ENCODE data around the gene MSANTD7. TPM values are rescaled to one million over a fixed set of nuclear protein-coding genes. Genes with fewer than 3 reads are reported as not detected.

The MSANTD7 gene
- polyA plus RNA-seq, 3 donors, result 5.0 to 7.6 (median 7.3) TPM

DNA sequence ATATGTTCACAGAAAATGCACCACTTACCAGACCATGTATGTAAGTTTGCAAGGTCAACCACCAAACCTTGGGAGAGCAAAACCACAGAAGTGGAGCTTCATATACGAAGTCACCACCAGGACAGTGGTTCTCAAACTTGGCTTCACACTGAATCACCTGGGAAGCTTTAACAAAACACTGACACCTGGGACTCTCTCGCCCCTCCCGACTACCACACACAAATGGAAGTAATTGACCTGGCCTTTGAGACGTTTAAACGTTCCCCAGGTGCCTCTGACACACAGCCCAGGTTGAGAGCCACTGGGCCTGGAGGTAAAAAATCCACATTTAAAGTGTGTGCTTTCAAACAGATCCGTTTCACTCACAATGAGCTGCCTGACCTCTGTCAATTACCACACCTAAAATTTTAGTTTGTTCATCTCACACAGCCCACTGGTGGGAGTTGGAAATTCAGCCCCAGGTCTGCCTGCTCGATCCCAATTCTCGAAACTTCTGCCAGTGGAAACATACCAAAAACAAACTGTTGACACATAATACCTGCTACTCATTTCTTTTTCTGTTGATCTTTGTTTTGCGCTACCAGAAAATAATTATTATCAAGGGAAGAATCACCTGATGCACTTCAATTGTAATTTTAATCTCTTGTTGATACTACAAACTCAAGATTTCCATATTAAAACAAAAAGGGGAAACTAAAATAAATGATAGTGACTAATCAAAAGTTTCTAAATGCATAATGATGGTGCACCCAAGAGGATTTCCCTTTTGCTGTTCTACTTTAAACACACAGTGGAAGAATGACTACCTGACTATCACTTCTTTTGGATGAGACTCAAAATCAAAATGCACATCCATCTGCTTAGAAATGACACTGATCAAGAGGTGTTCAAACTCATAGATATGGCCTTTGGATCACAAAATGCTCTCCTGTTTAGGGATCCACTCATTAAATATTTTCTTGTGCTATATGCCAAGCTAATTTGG lies 26.8 kb upstream of the MSANTD7 start:
- H3K9ac ChIP-seq (ENCODE audit: insufficient read depth, low read length, poor library complexity, severe bottlenecking), result no peak overlapping the region
- no peak overlapping the region for H3K27ac ChIP-seq (ENCODE audit: low read depth in 1 of 2, low read length in 2 of 2)
- no peak overlapping the region for H3K4me3 Mint-ChIP-seq
- DNase-seq, result no peak
- no peaks in the 10 kb centered on the region for H4K20me1 ChIP-seq (ENCODE audit: insufficient read depth, low read length)
- H3K4me2 ChIP-seq (replicated peaks; ENCODE audit: extremely low read depth, low read length, poor library complexity, severe bottlenecking), result no peak overlapping the region
- H3K36me3 Mint-ChIP-seq, result no peaks in the 10 kb centered on the region
- 94% methylated on average over 7 of the region's 9 CpGs for WGBS (ENCODE audit: insufficient coverage)
- H3K79me2 ChIP-seq (ENCODE audit: insufficient read depth, low read length), result no peaks in the 10 kb centered on the region
- no peaks in the 10 kb centered on the region for H3K9me3 ChIP-seq (replicated peaks in 1 of 2; ENCODE audit: control insufficient read depth in 1 of 2, insufficient read depth in 1 of 2, low read length in 2 of 2)
- peaks cover 0 to 3% of the 10 kb centered on the region in 2 donors for H3K4me1 ChIP-seq (ENCODE audit: control insufficient read depth in 1 of 2, insufficient read depth in 2 of 2, low read length in 2 of 2)
- intact Hi-C loops (cut with micrococcal nuclease), result no loop called here
- H3K27ac Mint-ChIP-seq, result no peak overlapping the region
- peaks cover 0 to 5% (median 0%) of the 10 kb centered on the region in 3 donors for H3K27me3 Mint-ChIP-seq (ENCODE audit: low read depth in 3 of 3)
- H3K36me3 ChIP-seq (replicated peaks in 1 of 2; ENCODE audit: control insufficient read depth in 1 of 2, insufficient read depth in 2 of 2, low read length in 2 of 2), result no peaks in the 10 kb centered on the region
- H3K9me3 Mint-ChIP-seq, result peaks cover 0 to 8% (median 0%) of the 10 kb centered on the region in 7 donors
- TF ChIP-seq, protein P1, sequence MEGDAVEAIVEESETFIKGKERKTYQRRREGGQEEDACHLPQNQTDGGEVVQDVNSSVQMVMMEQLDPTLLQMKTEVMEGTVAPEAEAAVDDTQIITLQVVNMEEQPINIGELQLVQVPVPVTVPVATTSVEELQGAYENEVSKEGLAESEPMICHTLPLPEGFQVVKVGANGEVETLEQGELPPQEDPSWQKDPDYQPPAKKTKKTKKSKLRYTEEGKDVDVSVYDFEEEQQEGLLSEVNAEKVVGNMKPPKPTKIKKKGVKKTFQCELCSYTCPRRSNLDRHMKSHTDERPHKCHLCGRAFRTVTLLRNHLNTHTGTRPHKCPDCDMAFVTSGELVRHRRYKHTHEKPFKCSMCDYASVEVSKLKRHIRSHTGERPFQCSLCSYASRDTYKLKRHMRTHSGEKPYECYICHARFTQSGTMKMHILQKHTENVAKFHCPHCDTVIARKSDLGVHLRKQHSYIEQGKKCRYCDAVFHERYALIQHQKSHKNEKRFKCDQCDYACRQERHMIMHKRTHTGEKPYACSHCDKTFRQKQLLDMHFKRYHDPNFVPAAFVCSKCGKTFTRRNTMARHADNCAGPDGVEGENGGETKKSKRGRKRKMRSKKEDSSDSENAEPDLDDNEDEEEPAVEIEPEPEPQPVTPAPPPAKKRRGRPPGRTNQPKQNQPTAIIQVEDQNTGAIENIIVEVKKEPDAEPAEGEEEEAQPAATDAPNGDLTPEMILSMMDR (IDR thresholded peaks at IDR 0.05), result no peak
- H3K4me3 ChIP-seq (replicated peaks in 1 of 3; ENCODE audit: low read depth in 2 of 3, low read length in 3 of 3), result no peak overlapping the region
- H2AFZ ChIP-seq (ENCODE audit: insufficient read depth, low read depth, low read length, poor library complexity, severe bottlenecking), result no peak overlapping the region
- H3K27me3 ChIP-seq (ENCODE audit: control insufficient read depth in 2 of 2, insufficient read depth in 2 of 2, low read length in 2 of 2), result no peaks in the 10 kb centered on the region
- H3K4me1 Mint-ChIP-seq, result peaks cover 12% of the 10 kb centered on the region

DNA sequence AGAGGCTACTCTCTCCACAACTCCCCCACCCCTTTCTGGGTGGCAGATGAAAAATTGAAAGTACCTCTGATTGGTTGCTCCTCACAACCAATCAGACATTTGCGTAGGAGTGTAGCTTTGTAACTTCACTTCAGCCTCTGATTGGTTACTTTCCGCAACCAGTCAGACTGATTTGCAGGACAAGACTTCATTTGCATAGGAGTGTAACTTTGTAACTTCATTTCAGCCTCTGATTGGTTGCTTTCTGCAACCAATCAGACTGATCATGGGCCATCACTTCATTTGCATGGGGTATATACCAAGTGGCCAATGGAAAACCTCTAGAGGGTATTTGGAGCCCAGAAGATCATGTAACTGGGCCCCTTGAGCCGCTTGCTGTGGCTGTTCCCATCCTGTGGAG lies 25.8 kb upstream of the MSANTD7 start:
- H3K4me2 ChIP-seq (replicated peaks; ENCODE audit: extremely low read depth, low read length, poor library complexity, severe bottlenecking), result no peak overlapping the region
- H3K4me3 ChIP-seq (replicated peaks in 1 of 3; ENCODE audit: low read depth in 2 of 3, low read length in 3 of 3), result no peak overlapping the region
- peaks cover 0 to 12% (median 0%) of the 10 kb centered on the region in 7 donors for H3K9me3 Mint-ChIP-seq
- no peaks in the 10 kb centered on the region for H4K20me1 ChIP-seq (ENCODE audit: insufficient read depth, low read length)
- peaks cover 0 to 3% of the 10 kb centered on the region in 2 donors for H3K4me1 ChIP-seq (ENCODE audit: control insufficient read depth in 1 of 2, insufficient read depth in 2 of 2, low read length in 2 of 2)
- H3K9ac ChIP-seq (ENCODE audit: insufficient read depth, low read length, poor library complexity, severe bottlenecking), result no peak overlapping the region
- no peak for DNase-seq
- H2AFZ ChIP-seq (ENCODE audit: insufficient read depth, low read depth, low read length, poor library complexity, severe bottlenecking), result no peak overlapping the region
- no peaks in the 10 kb centered on the region for H3K36me3 Mint-ChIP-seq
- H3K27me3 ChIP-seq (ENCODE audit: control insufficient read depth in 2 of 2, insufficient read depth in 2 of 2, low read length in 2 of 2), result no peaks in the 10 kb centered on the region
- H3K27ac Mint-ChIP-seq, result no peak overlapping the region
- H3K36me3 ChIP-seq (replicated peaks in 1 of 2; ENCODE audit: control insufficient read depth in 1 of 2, insufficient read depth in 2 of 2, low read length in 2 of 2), result no peaks in the 10 kb centered on the region
- intact Hi-C loops (cut with micrococcal nuclease), result no loop called here
- TF ChIP-seq, protein P1 (IDR thresholded peaks at IDR 0.05), result no peak
- H3K27me3 Mint-ChIP-seq (ENCODE audit: low read depth in 3 of 3), result peaks cover 0 to 5% (median 0%) of the 10 kb centered on the region in 3 donors
- WGBS (ENCODE audit: insufficient coverage), result 87% methylated on average over 3 of the region's 3 CpGs
- no peak overlapping the region for H3K4me3 Mint-ChIP-seq
- peaks cover 12% of the 10 kb centered on the region for H3K4me1 Mint-ChIP-seq
- H3K27ac ChIP-seq (ENCODE audit: low read depth in 1 of 2, low read length in 2 of 2), result no peak overlapping the region
- H3K79me2 ChIP-seq (ENCODE audit: insufficient read depth, low read length), result no peaks in the 10 kb centered on the region
- no peaks in the 10 kb centered on the region for H3K9me3 ChIP-seq (replicated peaks in 1 of 2; ENCODE audit: control insufficient read depth in 1 of 2, insufficient read depth in 1 of 2, low read length in 2 of 2)

Measured in CD14-positive monocyte (primary cell).